Ishikawa (cell line): ENCODE results near the gene ADRB1.

Source experiments
- CEBPB ChIP-seq: IDR thresholded peaks from 2 replicates; pipeline ENCODE4 v1.6.1; 2012
- CREB1 ChIP-seq: IDR thresholded peaks from 2 replicates; pipeline ENCODE4 v1.6.1; 2012; ENCODE audit warnings: low read depth
- EGR1 ChIP-seq: IDR thresholded peaks from 2 replicates; pipeline ENCODE4 v1.6.1; 2012
- EP300 ChIP-seq: IDR thresholded peaks from 2 replicates; pipeline ENCODE4 v1.6.1; 2012; ENCODE audit warnings: borderline replicate concordance
- FOXM1 ChIP-seq: IDR thresholded peaks from 2 replicates; pipeline ENCODE4 v1.6.1; 2012; ENCODE audit warnings: low read depth, borderline replicate concordance
- NFIC ChIP-seq: IDR thresholded peaks from 2 replicates; pipeline ENCODE4 v1.6.1; 2012
- RAD21 ChIP-seq: IDR thresholded peaks from 2 replicates; pipeline ENCODE4 v1.6.1; 2012; ENCODE audit warnings: low read depth
- REST ChIP-seq: IDR thresholded peaks from 2 replicates; pipeline ENCODE4 v1.6.1; 2012; ENCODE audit warnings: low read depth, mild to moderate bottlenecking
- TAF1 ChIP-seq: IDR thresholded peaks from 2 replicates; pipeline ENCODE4 v1.6.1; 2012; ENCODE audit warnings: low read depth, mild to moderate bottlenecking
- TCF12 ChIP-seq: IDR thresholded peaks from 2 replicates; pipeline ENCODE4 v1.6.1; 2012; ENCODE audit warnings: low read depth
- TEAD4 ChIP-seq: IDR thresholded peaks from 2 replicates; pipeline ENCODE4 v1.6.1; 2012
- YY1 ChIP-seq: IDR thresholded peaks from 2 replicates; pipeline ENCODE4 v1.6.1; 2012; ENCODE audit warnings: low read depth
- ZBTB7A ChIP-seq: IDR thresholded peaks from 2 replicates; pipeline ENCODE4 v1.6.1; 2012; ENCODE audit warnings: low read depth
- TF ChIP-seq, protein P1 (sequence below): IDR thresholded peaks from 2 replicates; pipeline ENCODE4 v1.6.1; 2012
- TF ChIP-seq, protein P2 (sequence below): IDR thresholded peaks from 2 replicates; pipeline ENCODE4 v1.6.1; 2012

Gene ADRB1

DNA sequence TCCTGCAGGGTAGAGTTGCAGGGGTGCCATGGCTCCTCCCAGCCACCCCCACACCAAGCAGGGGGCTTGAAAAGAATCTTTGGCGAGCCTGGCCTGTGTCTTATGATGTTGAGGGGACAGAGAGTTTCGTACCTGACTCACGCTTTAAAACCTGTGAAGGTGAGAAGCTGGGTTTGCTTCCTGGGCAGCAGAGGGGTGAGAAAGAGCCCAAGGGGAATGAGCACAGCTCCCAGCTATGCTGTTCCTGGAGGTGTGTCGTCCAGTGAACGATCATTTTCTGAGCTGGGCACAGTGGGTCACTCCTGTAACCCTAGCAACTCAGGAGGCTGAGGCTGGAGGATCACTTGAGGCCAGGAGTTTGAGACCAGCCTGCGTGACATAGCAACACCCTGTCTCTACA, 13.5 kb upstream of the ADRB1 start:
- TF ChIP-seq ZBTB7A (no peak), FOXM1 (no peak), REST (no peak), CEBPB (no peak), TAF1 (no peak), CREB1 (no peak), NFIC (no peak), TCF12 (no peak)
- TF ChIP-seq, protein P1, sequence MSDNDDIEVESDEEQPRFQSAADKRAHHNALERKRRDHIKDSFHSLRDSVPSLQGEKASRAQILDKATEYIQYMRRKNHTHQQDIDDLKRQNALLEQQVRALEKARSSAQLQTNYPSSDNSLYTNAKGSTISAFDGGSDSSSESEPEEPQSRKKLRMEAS, result no peak

DNA sequence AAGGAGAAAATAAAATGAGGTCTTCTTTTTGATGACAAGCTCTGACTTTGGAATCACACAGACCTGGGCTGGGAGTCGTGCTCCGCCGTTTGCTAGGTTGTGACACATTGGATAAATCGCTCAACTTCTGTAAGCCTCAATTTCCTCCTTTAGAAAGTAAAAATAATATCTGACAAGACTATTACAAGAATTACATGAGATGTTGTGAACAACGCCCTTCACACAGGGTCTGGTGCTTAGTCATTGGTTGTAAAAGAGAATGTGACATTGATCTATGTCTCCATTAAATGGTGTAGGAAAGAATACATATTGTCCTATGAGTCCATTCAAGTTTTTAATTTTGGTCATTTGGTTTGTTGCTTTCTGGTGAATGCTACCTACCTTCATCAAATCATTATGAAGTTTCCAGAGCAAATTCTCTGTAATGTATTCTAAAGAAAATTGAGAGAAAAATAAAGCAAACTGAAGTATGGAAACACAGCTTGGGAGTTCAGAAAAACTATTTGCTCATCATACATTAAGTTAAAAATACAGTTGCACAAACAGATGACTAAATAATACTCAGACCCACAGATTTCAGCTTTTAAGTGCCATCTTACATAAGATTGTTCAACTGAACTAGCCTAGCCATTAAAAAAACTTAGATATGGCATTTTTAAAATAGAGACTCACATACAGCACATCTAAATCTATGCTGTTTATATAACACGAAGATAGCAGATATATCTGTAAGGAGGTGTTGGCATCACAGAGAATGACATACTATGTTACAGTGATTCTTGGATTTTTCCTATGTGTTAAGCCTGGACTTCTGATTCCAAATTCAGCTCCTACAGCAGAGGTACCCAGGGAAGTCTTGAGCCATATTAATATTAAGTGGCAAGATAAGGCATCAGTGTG, 12.3 kb upstream of the ADRB1 start:
- TF ChIP-seq YY1 (no peak), CREB1 (no peak), TAF1 (no peak), NFIC (no peak), TEAD4 (no peak), CEBPB (no peak), EGR1 (no peak), EP300 (no peak), REST (no peak), FOXM1 (no peak), TCF12 (no peak)
- TF ChIP-seq, protein P2, sequence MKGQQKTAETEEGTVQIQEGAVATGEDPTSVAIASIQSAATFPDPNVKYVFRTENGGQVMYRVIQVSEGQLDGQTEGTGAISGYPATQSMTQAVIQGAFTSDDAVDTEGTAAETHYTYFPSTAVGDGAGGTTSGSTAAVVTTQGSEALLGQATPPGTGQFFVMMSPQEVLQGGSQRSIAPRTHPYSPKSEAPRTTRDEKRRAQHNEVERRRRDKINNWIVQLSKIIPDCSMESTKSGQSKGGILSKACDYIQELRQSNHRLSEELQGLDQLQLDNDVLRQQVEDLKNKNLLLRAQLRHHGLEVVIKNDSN, result no peak
- TF ChIP-seq, protein P1, result no peak

DNA sequence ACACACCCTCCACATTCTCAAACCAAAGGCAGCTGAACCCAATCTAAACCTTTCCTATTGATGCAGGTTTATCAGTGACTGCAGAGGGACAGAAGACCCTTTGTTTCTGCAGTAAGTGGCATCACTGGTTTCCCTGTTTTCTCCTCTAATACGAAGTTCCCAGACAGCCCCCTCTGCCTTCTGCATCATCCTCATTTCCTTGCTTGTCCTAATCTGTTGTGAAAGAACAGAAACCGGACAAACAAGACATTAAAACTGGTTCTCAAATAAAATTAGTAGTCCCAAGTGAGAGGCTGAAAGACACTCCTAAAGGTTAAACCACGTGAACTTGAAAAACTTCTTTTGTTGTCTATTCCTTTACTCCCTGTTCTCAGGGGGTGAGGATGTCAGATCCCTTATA, 10.1 kb upstream of the ADRB1 start:
- TF ChIP-seq CREB1, result no peak
- no peak for TF ChIP-seq EGR1
- no peak for TF ChIP-seq CEBPB
- TF ChIP-seq, protein P1, result no peak
- no peak for TF ChIP-seq TEAD4
- TF ChIP-seq, protein P2, result no peak
- no peak for TF ChIP-seq REST
- no peak for TF ChIP-seq YY1
- TF ChIP-seq EP300, result no peak

DNA sequence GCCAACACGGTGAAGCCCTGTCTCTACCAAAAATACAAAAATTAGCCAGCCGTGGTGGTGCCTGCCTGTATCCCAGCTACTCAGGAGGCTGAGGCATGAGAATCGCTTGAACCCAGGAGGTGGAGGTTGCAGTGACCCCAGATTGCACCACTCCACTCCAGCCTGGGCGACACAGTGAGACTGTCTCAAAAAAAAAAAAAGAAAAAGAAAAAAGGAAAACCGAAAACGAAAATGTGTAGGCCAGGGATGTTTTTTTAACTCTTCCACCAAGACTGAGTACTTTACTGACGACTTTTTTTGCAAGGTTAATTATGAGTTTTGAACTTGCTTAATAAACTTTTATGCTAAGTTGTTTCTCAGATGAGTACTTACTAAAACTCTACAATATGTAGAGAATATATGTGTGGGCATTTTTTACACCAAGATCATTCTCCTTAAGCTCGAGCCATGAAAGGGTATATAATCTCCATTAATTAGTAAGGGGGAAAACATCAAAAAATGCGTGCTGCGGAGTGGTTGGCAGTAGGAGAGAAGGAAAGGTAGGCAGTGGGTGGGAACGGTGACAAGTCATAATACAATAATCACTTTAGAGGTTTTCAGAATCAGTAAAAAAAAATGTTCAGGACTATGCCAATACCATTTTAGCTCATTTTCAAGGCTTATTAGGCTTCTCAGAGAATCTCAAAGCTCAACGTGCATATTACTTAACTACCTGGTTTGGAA, 8.6 kb upstream of the ADRB1 start:
- TF ChIP-seq EP300 (no peak), TCF12 (no peak), CREB1 (no peak), FOXM1 (no peak), RAD21 (no peak), ZBTB7A (no peak), YY1 (no peak), EGR1 (no peak), NFIC (no peak), REST (no peak), TEAD4 (no peak), TAF1 (no peak), CEBPB (no peak)
- TF ChIP-seq, protein P2, result no peak
- TF ChIP-seq, protein P1, result no peak
